HEK293 (cell line): Measurements from ENCODE around the gene MACROH2A2.

Experiments used
- AEBP2 ChIP-seq: fragments of 450-650 bp; formaldehyde crosslinking; IDR thresholded peaks from 2 replicates; pipeline ENCODE4 v1.5.1; 2016; ENCODE audit warnings: missing biosample characterization, missing genetic modification characterization, borderline replicate concordance
- ATF2 ChIP-seq: fragments of 450-650 bp; formaldehyde crosslinking; IDR thresholded peaks from 2 replicates; pipeline ENCODE4 v1.5.1; 2016; ENCODE audit warnings: missing biosample characterization, missing genetic modification characterization, low read depth
- GLIS2 ChIP-seq: fragments of 450-650 bp; formaldehyde crosslinking; IDR thresholded peaks from 2 replicates; pipeline ENCODE4 v1.5.1; 2016; ENCODE audit warnings: missing biosample characterization, missing genetic modification characterization
- HIC1 ChIP-seq: fragments of 450-650 bp; formaldehyde crosslinking; IDR thresholded peaks from 2 replicates; pipeline ENCODE4 v1.5.1; 2016; ENCODE audit warnings: missing biosample characterization, missing genetic modification characterization
- IKZF3 ChIP-seq: fragments of 450-650 bp; IDR thresholded peaks from 2 replicates; pipeline ENCODE4 v1.5.0; 2018; ENCODE audit warnings: missing biosample characterization, mild to moderate bottlenecking, missing genetic modification characterization, moderate library complexity
- REST ChIP-seq: fragments of 450-650 bp; formaldehyde crosslinking; IDR thresholded peaks from 2 replicates; pipeline ENCODE4 v1.5.1; 2016; ENCODE audit warnings: missing biosample characterization, missing genetic modification characterization
- SP2 ChIP-seq: fragments of 450-650 bp; formaldehyde crosslinking; IDR thresholded peaks from 2 replicates; pipeline ENCODE4 v1.5.1; 2016; ENCODE audit warnings: missing biosample characterization, missing genetic modification characterization
- SP3 ChIP-seq: fragments of 450-650 bp; formaldehyde crosslinking; IDR thresholded peaks from 2 replicates; pipeline ENCODE4 v1.5.1; 2016; ENCODE audit warnings: missing biosample characterization, missing genetic modification characterization
- ZBTB1 ChIP-seq: fragments of 450-650 bp; formaldehyde crosslinking; IDR thresholded peaks from 2 replicates; pipeline ENCODE4 v1.5.1; 2016; ENCODE audit warnings: missing biosample characterization, missing genetic modification characterization
- ZNF146 ChIP-seq: fragments of 450-650 bp; formaldehyde crosslinking; IDR thresholded peaks from 2 replicates; pipeline ENCODE4 v1.5.1; 2016; ENCODE audit warnings: missing biosample characterization, missing genetic modification characterization
- ZNF16 ChIP-seq: fragments of 450-650 bp; formaldehyde crosslinking; IDR thresholded peaks from 2 replicates; pipeline ENCODE4 v1.5.1; 2016; ENCODE audit warnings: low read depth, missing biosample characterization, missing genetic modification characterization
- ZNF169 ChIP-seq: fragments of 450-650 bp; formaldehyde crosslinking; IDR thresholded peaks from 2 replicates; pipeline ENCODE4 v1.5.1; 2016; ENCODE audit warnings: missing biosample characterization, missing genetic modification characterization
- ZNF174 ChIP-seq: fragments of 450-650 bp; formaldehyde crosslinking; IDR thresholded peaks from 2 replicates; pipeline ENCODE4 v1.5.0; 2017; ENCODE audit warnings: missing biosample characterization, mild to moderate bottlenecking, missing genetic modification characterization
- ZNF2 ChIP-seq: fragments of 450-650 bp; formaldehyde crosslinking; IDR thresholded peaks from 2 replicates; pipeline ENCODE4 v1.5.1; 2016; ENCODE audit warnings: missing biosample characterization, missing genetic modification characterization
- ZNF211 ChIP-seq: fragments of 450-650 bp; formaldehyde crosslinking; IDR thresholded peaks from 2 replicates; pipeline ENCODE4 v1.5.1; 2016; ENCODE audit warnings: low read depth, missing biosample characterization, missing genetic modification characterization
- ZNF214 ChIP-seq: fragments of 450-650 bp; formaldehyde crosslinking; IDR thresholded peaks from 2 replicates; pipeline ENCODE4 v1.5.1; 2017; ENCODE audit warnings: missing biosample characterization, mild to moderate bottlenecking, missing genetic modification characterization, borderline replicate concordance
- ZNF221 ChIP-seq: fragments of 450-650 bp; formaldehyde crosslinking; IDR thresholded peaks from 2 replicates; pipeline ENCODE4 v1.5.1; 2017; ENCODE audit warnings: missing biosample characterization, missing genetic modification characterization, borderline replicate concordance
- ZNF280C ChIP-seq: fragments of 450-650 bp; formaldehyde crosslinking; IDR thresholded peaks from 2 replicates; pipeline ENCODE4 v1.5.1; 2016; ENCODE audit warnings: missing biosample characterization, missing genetic modification characterization
- ZNF391 ChIP-seq: fragments of 450-650 bp; formaldehyde crosslinking; IDR thresholded peaks from 2 replicates; pipeline ENCODE4 v1.5.1; 2016; ENCODE audit warnings: low read depth, missing biosample characterization, missing genetic modification characterization, borderline replicate concordance
- ZNF433 ChIP-seq: fragments of 450-650 bp; formaldehyde crosslinking; IDR thresholded peaks from 2 replicates; pipeline ENCODE4 v1.5.1; 2016; ENCODE audit warnings: missing biosample characterization, missing genetic modification characterization, low read depth
- ZNF521 ChIP-seq: fragments of 450-650 bp; formaldehyde crosslinking; IDR thresholded peaks from 2 replicates; pipeline ENCODE4 v1.5.1; 2017; ENCODE audit warnings: missing biosample characterization, mild to moderate bottlenecking, missing genetic modification characterization
- ZNF555 ChIP-seq: fragments of 450-650 bp; formaldehyde crosslinking; conservative IDR thresholded peaks from 2 replicates; pipeline ENCODE4 v1.5.1; 2017; ENCODE audit warnings: missing biosample characterization, mild to moderate bottlenecking, missing genetic modification characterization, inconsistent platforms
- ZNF560 ChIP-seq: fragments of 450-650 bp; formaldehyde crosslinking; IDR thresholded peaks from 2 replicates; pipeline ENCODE4 v1.5.1; 2017; ENCODE audit warnings: missing biosample characterization, missing genetic modification characterization, borderline replicate concordance
- ZNF561 ChIP-seq: fragments of 450-650 bp; IDR thresholded peaks from 2 replicates; pipeline ENCODE4 v1.5.1; 2018; ENCODE audit warnings: missing biosample characterization, missing genetic modification characterization, borderline replicate concordance
- ZNF571 ChIP-seq: fragments of 450-650 bp; formaldehyde crosslinking; IDR thresholded peaks from 2 replicates; pipeline ENCODE4 v1.5.0; 2017; ENCODE audit warnings: missing biosample characterization, missing genetic modification characterization
- ZNF624 ChIP-seq: fragments of 450-650 bp; formaldehyde crosslinking; IDR thresholded peaks from 2 replicates; pipeline ENCODE4 v1.5.1; 2017; ENCODE audit warnings: missing biosample characterization, missing genetic modification characterization
- ZNF626 ChIP-seq: fragments of 450-650 bp; sonication (Bioruptor Pico); formaldehyde crosslinking; IDR thresholded peaks from 2 replicates; pipeline ENCODE4 v1.5.1; 2018; ENCODE audit warnings: missing biosample characterization, missing genetic modification characterization, inconsistent platforms
- ZNF701 ChIP-seq: fragments of 450-650 bp; formaldehyde crosslinking; IDR thresholded peaks from 2 replicates; pipeline ENCODE4 v1.5.1; 2016; ENCODE audit warnings: missing biosample characterization, missing genetic modification characterization
- ZNF785 ChIP-seq: fragments of 450-650 bp; formaldehyde crosslinking; IDR thresholded peaks from 2 replicates; pipeline ENCODE4 v1.5.1; 2016; ENCODE audit warnings: missing biosample characterization, missing genetic modification characterization

Gene MACROH2A2

GRCh38 chr10:70132098-70133029 is 79.7 kb downstream of the MACROH2A2 start, which contains the start of gene AIFM2 (continued):
- TF ChIP-seq ZNF433 (tag by site-specific recombination) (no peak), IKZF3 (tag by site-specific recombination) (peak; percentile 98), HIC1 (tag by site-specific recombination) (peak; percentile 65; the same call in 1 of the 2 replicates), ZNF560 (no peak), GLIS2 (tag by site-specific recombination) (no peak), ZNF16 (no peak), ZNF624 (no peak), ZNF214 (tag by site-specific recombination) (no peak), ZNF561 (tag by site-specific recombination) (peak; percentile 79), ZBTB1 (tag by site-specific recombination) (no peak), ZNF571 (no peak), ZNF146 (tag by site-specific recombination) (no peak), ZNF521 (tag by site-specific recombination) (no peak), SP3 (tag by site-specific recombination) (peak; percentile 65; the same call in 1 of the 2 replicates), ZNF785 (no peak), ZNF280C (tag by site-specific recombination) (no peak), SP2 (peak; percentile 73), ZNF555 (tag by site-specific recombination) (no peak), ZNF626 (no peak), ZNF174 (tag by site-specific recombination) (no peak), ZNF169 (tag by site-specific recombination) (no peak), ZNF211 (tag by site-specific recombination) (no peak), ZNF391 (tag by site-specific recombination) (no peak), ZNF2 (tag by site-specific recombination) (0 out of 2 replicates have a peak, but pooled peaks have one; percentile 25), ATF2 (tag by site-specific recombination) (no peak), REST (0 out of 2 replicates have a peak, but pooled peaks have one; percentile 7), ZNF221 (tag by site-specific recombination) (no peak), ZNF701 (no peak), AEBP2 (tag by site-specific recombination) (no peak)
